SK-N-SH (cell line): ENCODE data around the gene FRMD5. TPM values are rescaled to one million over a fixed set of nuclear protein-coding genes. Genes with fewer than 3 reads are reported as not detected.

Source experiments
- CTCF ChIA-PET: fragments of 300-600, 350-600 bp; formaldehyde crosslinking; extraction: SDS; loops from one replicate; lab custom pipeline; 2021; lab: Yijun Ruan, JAX
- POLR2A ChIA-PET: fragments of 350-600 bp; sonication (Branson Sonifier 250); formaldehyde crosslinking; extraction: SDS; loops from one replicate; lab custom pipeline; 2020; ENCODE audit warnings: antibody characterized with exemption, inconsistent platforms; lab: Yijun Ruan, JAX
- DNase-seq: peaks from one replicate; pipeline ENCODE4 v3.0.0; 2012
- H2AFZ ChIP-seq: fragments of 200-600 bp; sonication (generic); 2 replicates; pipeline ENCODE4 v1.8.1; 2016; ENCODE audit warnings: antibody characterized with exemption, mild to moderate bottlenecking, low read depth
- H3F3A ChIP-seq: fragments of 200-600 bp; sonication (generic); replicated peaks from 2 replicates; pipeline ENCODE3; 2016; ENCODE audit warnings: antibody characterized with exemption, mild to moderate bottlenecking; ENCODE audit not compliant: insufficient read depth
- H3K27ac ChIP-seq, 2 experiments: fragments of 200-500 bp in 1 of 2; fragments of 200-600 bp in 1 of 2; sonication (Bioruptor generic) in 1 of 2; sonication (generic), shearing (Covaris generic) in 1 of 2; 2 replicates each; pipeline versions ENCODE4 v1.5.1 to v1.6.1; 2014 to 2016; ENCODE audit warnings: low read depth in 2 of 2, inconsistent platforms in 1 of 2, low read length in 1 of 2, mild to moderate bottlenecking in 1 of 2, mixed read lengths in 1 of 2
- H3K27me3 ChIP-seq: fragments of 200-600 bp; sonication (generic), shearing (Covaris generic); 2 replicates; pipeline ENCODE4 v1.6.1; 2016; ENCODE audit warnings: mixed run types; ENCODE audit not compliant: insufficient read depth
- H3K36me3 ChIP-seq, 2 experiments: fragments of 200-500 bp in 1 of 2; fragments of 200-600 bp in 1 of 2; sonication (Bioruptor generic) in 1 of 2; sonication (generic) in 1 of 2; replicated peaks in 1 of 2; 2 replicates each; pipeline versions ENCODE3 to v1.5.1; 2014 to 2016; ENCODE audit warnings: low read length in 1 of 2, mild to moderate bottlenecking in 1 of 2; ENCODE audit not compliant: insufficient read depth in 2 of 2, control insufficient read depth in 1 of 2
- H3K4me1 ChIP-seq, 2 experiments: fragments of 200-500 bp in 1 of 2; fragments of 200-600 bp in 1 of 2; sonication (Bioruptor generic) in 1 of 2; sonication (generic), shearing (Covaris generic) in 1 of 2; 2 replicates each; pipeline versions ENCODE4 v1.5.1 to v1.6.1; 2014 to 2016; ENCODE audit warnings: low read depth in 1 of 2, low read length in 1 of 2, mixed run types in 1 of 2; ENCODE audit not compliant: insufficient read depth in 2 of 2, control insufficient read depth in 1 of 2
- H3K4me2 ChIP-seq: fragments of 200-600 bp; sonication (generic), shearing (Covaris generic); 2 replicates; pipeline ENCODE4 v1.6.1; 2017; ENCODE audit warnings: mixed run types
- H3K4me3 ChIP-seq, 2 experiments: fragments of 200-500 bp in 1 of 2; fragments of 200-600 bp in 1 of 2; sonication (Bioruptor generic) in 1 of 2; sonication (generic), shearing (Covaris generic) in 1 of 2; 2 replicates each; pipeline versions ENCODE4 v1.5.1 to v1.8.1; 2014 to 2016; ENCODE audit warnings: low read depth in 2 of 2, inconsistent platforms in 1 of 2, low read length in 1 of 2, mild to moderate bottlenecking in 1 of 2, mixed read lengths in 1 of 2, moderate library complexity in 1 of 2
- H3K79me2 ChIP-seq: fragments of 200-600 bp; sonication (generic); 2 replicates; pipeline ENCODE4 v1.8.1; 2017; ENCODE audit warnings: mild to moderate bottlenecking; ENCODE audit not compliant: insufficient read depth
- H3K9ac ChIP-seq: fragments of 200-600 bp; sonication (generic); 2 replicates; pipeline ENCODE4 v1.6.1; 2017; ENCODE audit warnings: mixed run types
- H3K9me2 ChIP-seq: fragments of 200-600 bp; sonication (generic); 2 replicates; pipeline ENCODE4 v1.6.1; 2017; ENCODE audit warnings: mixed run types
- H3K9me3 ChIP-seq: fragments of 200-600 bp; sonication (generic); 2 replicates; pipeline ENCODE4 v1.6.1; 2017; ENCODE audit warnings: mixed run types, mild to moderate bottlenecking, moderate library complexity
- H4K20me1 ChIP-seq: fragments of 200-600 bp; sonication (generic); 2 replicates; pipeline ENCODE4 v1.6.1; 2017; ENCODE audit warnings: mild to moderate bottlenecking, mixed run types; ENCODE audit not compliant: insufficient read depth
- EP300 ChIP-seq, 2 experiments: IDR thresholded peaks; 2 replicates each; pipeline versions ENCODE4 v1.4.0 to v1.6.1; 2012; ENCODE audit warnings: borderline replicate concordance in 1 of 2, low read depth in 1 of 2, low read length in 1 of 2
- EZH2phosphoT487 ChIP-seq: fragments of 200-600 bp; sonication (generic); IDR thresholded peaks from 2 replicates; pipeline ENCODE4 v1.6.1; 2017; ENCODE audit warnings: low read depth, mixed run types, mild to moderate bottlenecking, antibody characterized with exemption, moderate library complexity, borderline replicate concordance
- FOXJ3 ChIP-seq: sonication (generic); formaldehyde crosslinking; IDR thresholded peaks from 2 replicates; pipeline ENCODE4 v1.5.1; 2020; ENCODE audit warnings: mild to moderate bottlenecking, missing genetic modification reagents
- GABPA ChIP-seq: IDR thresholded peaks from 2 replicates; pipeline ENCODE4 v1.4.0; 2012; ENCODE audit warnings: low read depth, mild to moderate bottlenecking
- GATA2 ChIP-seq: sonication (generic); formaldehyde crosslinking; IDR thresholded peaks from 2 replicates; pipeline ENCODE4 v1.5.0; 2020; ENCODE audit warnings: mild to moderate bottlenecking, missing genetic modification reagents
- IRF3 ChIP-seq: fragments of 150-350 bp; IDR thresholded peaks from 2 replicates; pipeline ENCODE4 v1.6.1; 2016; ENCODE audit warnings: mild to moderate bottlenecking, low read depth, low read length
- JUND ChIP-seq: IDR thresholded peaks from 2 replicates; pipeline ENCODE4 v1.4.0; 2012
- MAX ChIP-seq: IDR thresholded peaks from 2 replicates; pipeline ENCODE4 v1.4.0; 2012; ENCODE audit warnings: low read depth
- MEF2A ChIP-seq: IDR thresholded peaks from 2 replicates; pipeline ENCODE4 v1.4.0; 2012; ENCODE audit warnings: low read depth, borderline replicate concordance
- NFIC ChIP-seq: IDR thresholded peaks from 2 replicates; pipeline ENCODE4 v1.4.0; 2012; ENCODE audit warnings: borderline replicate concordance
- NRF1 ChIP-seq: IDR thresholded peaks from 2 replicates; pipeline ENCODE4 v1.6.1; 2012; ENCODE audit warnings: low read depth, mild to moderate bottlenecking, low read length
- RCOR1 ChIP-seq: fragments of 150-350 bp; IDR thresholded peaks from 2 replicates; pipeline ENCODE4 v1.6.1; 2017; ENCODE audit warnings: antibody characterized with exemption, low read length
- TAF1 ChIP-seq: IDR thresholded peaks from 2 replicates; pipeline ENCODE4 v1.6.1; 2012; ENCODE audit warnings: low read depth, mild to moderate bottlenecking, low read length, moderate library complexity, borderline replicate concordance
- TCF12 ChIP-seq: IDR thresholded peaks from 2 replicates; pipeline ENCODE4 v1.4.0; 2012
- TEAD4 ChIP-seq: IDR thresholded peaks from 2 replicates; pipeline ENCODE4 v1.4.0; 2012; ENCODE audit warnings: mild to moderate bottlenecking, borderline replicate concordance; ENCODE audit not compliant: insufficient read depth
- YY1 ChIP-seq: IDR thresholded peaks from 2 replicates; pipeline ENCODE4 v1.4.0; 2012; ENCODE audit warnings: low read depth, mild to moderate bottlenecking
- ZBTB33 ChIP-seq: IDR thresholded peaks from 2 replicates; pipeline ENCODE4 v1.4.0; 2012; ENCODE audit warnings: low read depth, borderline replicate concordance
- polyA plus RNA-seq, 3 experiments: library from polyadenylated mRNA; depleted of rRNA; stranded (reverse); fragments of >200 nt; gene quantifications; 2 replicates each; pipeline ENCODE4 v1.2.3, GENCODE V29; 2012

FRMD5 gene
- polyA plus RNA-seq, 1 of the 3 experiments (the other 2 are of a cell fraction), result 24.8 TPM

GRCh38 chr15:44159492-44159891 is 35.6 kb downstream of the FRMD5 start:
- Histone ChIP-seq H3K9ac (no peak overlapping the region), H3K79me2 (peaks cover 55% of the 10 kb centered on the region), H3K27me3 (no peaks in the 10 kb centered on the region), H3K4me1 (peaks cover 0 to 21% of the 10 kb centered on the region in 2 experiments; a peak in 2 of 4 replicates), H3K4me3 (no peak overlapping the region), H3K36me3 (peaks cover 0 to 4% of the 10 kb centered on the region in 2 experiments), H2AFZ (no peak overlapping the region), H3K4me2 (0 out of 2 replicates have a peak overlapping the region, but pooled peaks have one; percentile 40), H3K9me2 (no peaks in the 10 kb centered on the region), H3K9me3 (no peaks in the 10 kb centered on the region), H3F3A (peaks cover 54% of the 10 kb centered on the region), H4K20me1 (no peaks in the 10 kb centered on the region), H3K27ac (peak overlapping the region in 1 of 2 experiments; percentile 93; a peak in 3 of 4 replicates)
- ChIA-PET CTCF (no interaction called here), POLR2A (no interaction called here)
- TF ChIP-seq EZH2phosphoT487 (no peak), EP300 (IDR thresholded peaks at IDR 0.05; ENCODE audit: borderline replicate concordance in 1 of 2, low read depth in 1 of 2, low read length in 1 of 2) (no peak), TCF12 (no peak), RCOR1 (no peak), JUND (no peak), YY1 (no peak), NRF1 (no peak), TEAD4 (no peak), MAX (no peak), GATA2 (CRISPR knock-in tag) (no peak), MEF2A (no peak), FOXJ3 (CRISPR knock-in tag) (no peak), NFIC (no peak), ZBTB33 (no peak), GABPA (no peak)
- DNase-seq, result no peak

- Histone ChIP-seq H2AFZ (no peak overlapping the region), H3F3A (peaks cover 51% of the 10 kb centered on the region), H3K9me3 (no peaks in the 10 kb centered on the region), H3K36me3 (peaks cover 0 to 4% of the 10 kb centered on the region in 2 experiments), H3K27me3 (no peaks in the 10 kb centered on the region), H3K9ac (peak overlapping the region; percentile 50; the same call in 1 of the 2 replicates), H3K4me3 (no peak overlapping the region), H4K20me1 (no peaks in the 10 kb centered on the region), H3K9me2 (no peaks in the 10 kb centered on the region), H3K4me1 (peaks cover 0 to 14% of the 10 kb centered on the region in 2 experiments; a peak in 2 of 4 replicates), H3K79me2 (peaks cover 69% of the 10 kb centered on the region), H3K27ac (peak overlapping the region; percentile 69 to 93; a peak in 3 of 4 replicates), H3K4me2 (peak overlapping the region; percentile 40)
- CTCF ChIA-PET, result no interaction called here
- DNase-seq, result no peak
- POLR2A ChIA-PET, result no interaction called here
- TF ChIP-seq GABPA (no peak), TEAD4 (no peak), TAF1 (no peak), IRF3 (no peak), NRF1 (no peak)
These were observed 37.0 kb downstream of the FRMD5 start for GRCh38 chr15:44158111-44158510.
